Adipocyte (in vitro differentiated cells): ENCODE results near the gene INTS4.
A peak's percentile ranks its signal among the peaks of the same experiment; 100 is the strongest.
"Not testable (repeated sequence)": the region's sequence is repeated elsewhere in the genome, so short reads cannot be mapped to it uniquely, and the experiment has no call there.

Experiments
- DNase-seq: peaks from one replicate; pipeline ENCODE4 v3.0.0-alpha.2; 2015; ENCODE audit warnings: low read depth
- H3K27me3 ChIP-seq: replicated peaks from 2 replicates; pipeline ENCODE4 v1.7.0; 2013; ENCODE audit warnings: mild to moderate bottlenecking, low read length, moderate library complexity; ENCODE audit not compliant: control insufficient read depth, insufficient read depth
- H3K36me3 ChIP-seq: 2 replicates; pipeline ENCODE4 v1.7.0; 2013; ENCODE audit warnings: low read length, mild to moderate bottlenecking, moderate library complexity; ENCODE audit not compliant: control insufficient read depth, insufficient read depth, severe bottlenecking
- H3K4me1 ChIP-seq: 2 replicates; pipeline ENCODE4 v1.7.0; 2013; ENCODE audit warnings: mild to moderate bottlenecking, low read length, moderate library complexity; ENCODE audit not compliant: control insufficient read depth, insufficient read depth
- H3K4me3 ChIP-seq: 2 replicates; pipeline ENCODE4 v1.7.0; 2013; ENCODE audit warnings: mild to moderate bottlenecking, low read length, moderate library complexity
- H3K9ac ChIP-seq: 2 replicates; pipeline ENCODE4 v1.7.0; 2013; ENCODE audit warnings: mild to moderate bottlenecking, low read length, moderate library complexity
- H3K9me3 ChIP-seq: 2 replicates; pipeline ENCODE4 v1.7.0; 2013; ENCODE audit warnings: mild to moderate bottlenecking, low read length, moderate library complexity; ENCODE audit not compliant: control insufficient read depth

INTS4 gene

GRCh38 chr11:77890100-77890614 lies 104.3 kb downstream of the INTS4 start:
- H3K27me3 ChIP-seq, H3K4me3 ChIP-seq, H3K9ac ChIP-seq, H3K4me1 ChIP-seq, H3K9me3 ChIP-seq, DNase-seq: not testable (repeated sequence)
- H3K36me3 ChIP-seq: peaks cover 16% of the 10 kb centered on the region

- H3K9ac ChIP-seq, H3K27me3 ChIP-seq, H3K4me3 ChIP-seq, H3K9me3 ChIP-seq, DNase-seq: not testable (repeated sequence)
- Histone ChIP-seq H3K36me3 (peaks cover 16% of the 10 kb centered on the region), H3K4me1 (peaks cover 13% of the 10 kb centered on the region)
Observed at GRCh38 chr11:77889045-77889444, 105.4 kb downstream of the INTS4 start.

- Histone ChIP-seq H3K4me3 (no peak overlapping the region), H3K36me3 (peaks cover 21% of the 10 kb centered on the region), H3K27me3 (no peaks in the 10 kb centered on the region), H3K4me1 (peaks cover 19% of the 10 kb centered on the region), H3K9ac (no peak overlapping the region), H3K9me3 (no peaks in the 10 kb centered on the region)
- no peak for DNase-seq
Observed at GRCh38 chr11:77886401-77886800, 108.1 kb downstream of the INTS4 start.

- no peak for DNase-seq
- Histone ChIP-seq H3K9ac (no peak overlapping the region), H3K27me3 (no peaks in the 10 kb centered on the region), H3K4me1 (peaks cover 12% of the 10 kb centered on the region), H3K36me3 (peaks cover 32% of the 10 kb centered on the region), H3K9me3 (no peaks in the 10 kb centered on the region), H3K4me3 (no peak overlapping the region)
Observed at GRCh38 chr11:77884829-77885190, 109.7 kb downstream of the INTS4 start.

- no peaks in the 10 kb centered on the region for H3K27me3 ChIP-seq
- DNase-seq: peak; percentile 43
- H3K36me3 ChIP-seq: peaks cover 32% of the 10 kb centered on the region
- H3K4me3 ChIP-seq: no peak overlapping the region
- peaks cover 14% of the 10 kb centered on the region for H3K4me1 ChIP-seq
- no peak overlapping the region for H3K9ac ChIP-seq
- no peaks in the 10 kb centered on the region for H3K9me3 ChIP-seq
Observed at GRCh38 chr11:77884186-77884828, 110.2 kb downstream of the INTS4 start.

GRCh38 chr11:77883775-77884174 lies 110.7 kb downstream of the INTS4 start:
- H3K27me3 ChIP-seq: no peaks in the 10 kb centered on the region
- no peak for DNase-seq
- H3K9ac ChIP-seq: no peak overlapping the region
- no peaks in the 10 kb centered on the region for H3K9me3 ChIP-seq
- H3K4me1 ChIP-seq: peaks cover 19% of the 10 kb centered on the region
- H3K4me3 ChIP-seq: no peak overlapping the region
- peaks cover 32% of the 10 kb centered on the region for H3K36me3 ChIP-seq

- Histone ChIP-seq H3K27me3 (no peaks in the 10 kb centered on the region), H3K4me1 (peaks cover 25% of the 10 kb centered on the region), H3K36me3 (peaks cover 32% of the 10 kb centered on the region), H3K9me3 (no peaks in the 10 kb centered on the region), H3K9ac (no peak overlapping the region), H3K4me3 (no peak overlapping the region)
- DNase-seq: no peak
Observed at GRCh38 chr11:77882396-77882795, 112.1 kb downstream of the INTS4 start.

- DNase-seq: peak; percentile 49
- Histone ChIP-seq H3K36me3 (peaks cover 55% of the 10 kb centered on the region), H3K4me3 (no peak overlapping the region), H3K27me3 (no peaks in the 10 kb centered on the region), H3K9me3 (no peaks in the 10 kb centered on the region), H3K9ac (no peak overlapping the region), H3K4me1 (peaks cover 20% of the 10 kb centered on the region)
Observed at GRCh38 chr11:77879218-77879617, 115.2 kb downstream of the INTS4 start.

GRCh38 chr11:77878247-77878646 lies 116.2 kb downstream of the INTS4 start:
- H3K9me3 ChIP-seq, H3K27me3 ChIP-seq, H3K4me3 ChIP-seq, H3K9ac ChIP-seq: not testable (repeated sequence)
- Histone ChIP-seq H3K4me1 (peaks cover 19% of the 10 kb centered on the region), H3K36me3 (peaks cover 54% of the 10 kb centered on the region)
- DNase-seq: peak; percentile 78

- no peaks in the 10 kb centered on the region for H3K27me3 ChIP-seq
- no peak overlapping the region for H3K9ac ChIP-seq
- no peaks in the 10 kb centered on the region for H3K9me3 ChIP-seq
- H3K4me1 ChIP-seq: peaks cover 13% of the 10 kb centered on the region
- peaks cover 56% of the 10 kb centered on the region for H3K36me3 ChIP-seq
- no peak for DNase-seq
- H3K4me3 ChIP-seq: no peak overlapping the region
Observed at GRCh38 chr11:77876045-77876444, 118.4 kb downstream of the INTS4 start.

GRCh38 chr11:77874206-77874605 lies 120.3 kb downstream of the INTS4 start:
- H3K9me3 ChIP-seq: no peaks in the 10 kb centered on the region
- no peak overlapping the region for H3K4me3 ChIP-seq
- H3K36me3 ChIP-seq: peaks cover 62% of the 10 kb centered on the region
- H3K9ac ChIP-seq: no peak overlapping the region
- no peaks in the 10 kb centered on the region for H3K27me3 ChIP-seq
- DNase-seq: no peak
- peaks cover 10% of the 10 kb centered on the region for H3K4me1 ChIP-seq

GRCh38 chr11:77873345-77873744 lies 121.1 kb downstream of the INTS4 start:
- DNase-seq: no peak
- Histone ChIP-seq H3K4me1 (peaks cover 1% of the 10 kb centered on the region), H3K27me3 (no peaks in the 10 kb centered on the region), H3K36me3 (peaks cover 69% of the 10 kb centered on the region), H3K9me3 (no peaks in the 10 kb centered on the region), H3K9ac (no peak overlapping the region), H3K4me3 (no peak overlapping the region)
